Adrenal gland (tissue), 5 donors: ENCODE data around the gene HASPIN.

Source experiments
- CTCF ChIP-seq, 6 experiments: fragments of 450-650 bp in 4 of 6; fragments of 200-600 bp in 2 of 6; sonication (generic) in 1 of 6; IDR thresholded peaks; 1 replicate in 5 of 6; 2 replicates in 1 of 6; pipeline versions ENCODE4 v1.5.1 to v1.8.0; 2016 to 2021; ENCODE audit warnings: antibody characterized with exemption in 6 of 6, mild to moderate bottlenecking in 2 of 6, moderate library complexity in 1 of 6
- POLR2A ChIP-seq, 2 donors: fragments of 450-650 bp; IDR thresholded peaks; one replicate each; pipeline ENCODE4 v1.6.1; 2017; ENCODE audit warnings: antibody characterized with exemption in 2 of 2, mild to moderate bottlenecking in 2 of 2, moderate library complexity in 1 of 2
- donor health status: DM: no; HTN: no; CAD: no.

- TF ChIP-seq CTCF (IDR thresholded peaks at IDR 0.05) (no peak), POLR2A (IDR thresholded peaks at IDR 0.05) (no peak)
Observed at GRCh38 chr17:3685174-3685573, 38.5 kb upstream of the HASPIN start.
